ENCODE measurements around the gene HDDC3.
A peak's percentile ranks its signal among the peaks of the same experiment; 100 is the strongest.

HDDC3 gene

DNA sequence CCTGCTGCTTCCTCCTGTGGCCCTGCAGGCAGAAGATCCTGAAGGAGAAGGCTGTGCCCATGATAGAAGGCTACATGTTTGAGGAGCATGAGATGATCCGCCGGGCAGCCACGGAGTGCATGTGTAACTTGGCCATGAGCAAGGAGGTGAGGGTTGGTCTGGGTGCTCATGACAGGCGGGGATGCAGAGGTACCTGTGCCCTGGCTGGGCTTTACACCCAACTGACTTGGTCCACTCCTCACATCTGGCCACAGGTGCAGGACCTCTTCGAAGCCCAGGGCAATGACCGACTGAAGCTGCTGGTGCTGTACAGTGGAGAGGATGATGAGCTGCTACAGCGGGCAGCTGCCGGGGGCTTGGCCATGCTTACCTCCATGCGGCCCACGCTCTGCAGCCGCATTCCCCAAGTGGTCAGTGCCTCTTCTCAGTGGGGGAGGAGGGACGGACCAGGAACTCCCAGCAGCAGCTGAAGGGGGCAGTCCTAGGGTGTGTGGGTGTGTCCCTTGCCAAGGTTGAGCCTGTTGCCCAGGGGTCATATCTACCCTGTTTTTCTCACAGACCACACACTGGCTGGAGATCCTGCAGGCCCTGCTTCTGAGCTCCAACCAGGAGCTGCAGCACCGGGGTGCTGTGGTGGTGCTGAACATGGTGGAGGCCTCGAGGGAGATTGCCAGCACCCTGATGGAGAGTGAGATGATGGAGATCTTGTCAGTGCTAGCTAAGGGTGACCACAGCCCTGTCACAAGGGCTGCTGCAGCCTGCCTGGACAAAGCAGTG lies 20.7 kb upstream of the HDDC3 start:
- no peak for DNase-seq

DNA sequence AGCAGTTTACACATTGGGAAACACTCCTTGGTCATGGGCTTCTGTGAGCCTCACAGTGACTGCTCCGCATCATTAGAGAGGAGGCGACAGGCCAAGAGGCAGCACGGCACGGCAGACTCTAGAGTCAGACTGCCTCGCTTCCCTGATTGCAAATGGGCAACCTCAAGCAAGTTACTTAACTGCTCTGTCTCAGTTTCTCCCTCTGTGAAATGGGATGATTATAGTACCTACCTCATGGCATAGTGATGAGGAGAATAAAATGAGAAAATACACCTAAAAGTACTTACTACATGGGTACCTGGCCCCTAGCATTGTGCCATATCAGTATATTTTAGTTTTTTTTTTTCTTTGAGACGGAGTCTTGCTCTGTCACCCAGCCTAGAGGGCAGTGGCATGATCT lies 18.3 kb upstream of the HDDC3 start:
- DNase-seq, result no peak

DNA sequence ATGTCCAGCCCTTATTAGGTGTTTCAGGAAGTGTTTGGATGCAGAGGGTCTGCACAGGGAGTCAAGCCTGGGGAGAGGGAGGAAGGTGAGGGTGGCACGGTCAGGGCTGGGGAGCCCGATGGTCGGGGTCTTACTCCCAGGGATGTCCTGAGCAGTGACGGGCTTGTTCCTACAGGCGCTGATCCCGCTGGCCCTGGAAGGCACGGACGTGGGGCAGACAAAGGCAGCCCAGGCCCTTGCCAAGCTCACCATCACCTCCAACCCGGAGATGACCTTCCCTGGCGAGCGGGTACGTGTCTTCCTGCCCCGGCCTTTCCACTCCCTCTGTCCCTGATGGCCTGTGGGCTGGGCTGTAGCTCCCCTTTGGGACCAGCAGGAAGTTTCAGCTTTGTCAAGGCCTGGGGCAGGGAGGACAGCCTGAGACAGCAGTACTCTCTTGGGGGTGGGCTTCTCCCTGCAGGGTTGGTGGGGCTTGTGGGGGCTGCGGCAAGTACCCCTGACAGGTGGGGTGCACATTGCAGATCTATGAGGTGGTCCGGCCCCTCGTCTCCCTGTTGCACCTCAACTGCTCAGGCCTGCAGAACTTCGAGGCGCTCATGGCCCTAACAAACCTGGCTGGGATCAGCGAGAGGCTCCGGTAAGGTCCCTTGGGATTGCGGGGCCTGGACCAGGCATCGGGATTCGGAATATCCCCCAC lies 17.8 kb upstream of the HDDC3 start:
- no peak for DNase-seq

DNA sequence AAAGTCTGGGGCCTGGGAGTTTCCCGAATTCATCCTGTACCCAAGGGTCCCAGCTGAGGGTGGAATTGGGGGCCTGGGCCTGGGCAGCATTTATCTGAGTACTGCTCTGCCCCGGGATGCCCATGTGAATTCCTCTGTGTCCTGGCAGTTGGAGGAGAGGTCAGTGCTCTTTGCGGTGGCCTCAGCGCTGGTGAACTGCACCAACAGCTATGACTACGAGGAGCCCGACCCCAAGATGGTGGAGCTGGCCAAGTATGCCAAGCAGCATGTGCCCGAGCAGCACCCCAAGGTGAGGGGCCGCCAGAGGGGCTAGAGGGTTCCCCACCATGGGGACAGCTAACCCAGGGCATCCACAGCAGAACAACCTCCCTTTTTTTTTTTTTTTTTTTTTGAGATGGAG lies 16.2 kb upstream of the HDDC3 start:
- DNase-seq, result no peak

DNA sequence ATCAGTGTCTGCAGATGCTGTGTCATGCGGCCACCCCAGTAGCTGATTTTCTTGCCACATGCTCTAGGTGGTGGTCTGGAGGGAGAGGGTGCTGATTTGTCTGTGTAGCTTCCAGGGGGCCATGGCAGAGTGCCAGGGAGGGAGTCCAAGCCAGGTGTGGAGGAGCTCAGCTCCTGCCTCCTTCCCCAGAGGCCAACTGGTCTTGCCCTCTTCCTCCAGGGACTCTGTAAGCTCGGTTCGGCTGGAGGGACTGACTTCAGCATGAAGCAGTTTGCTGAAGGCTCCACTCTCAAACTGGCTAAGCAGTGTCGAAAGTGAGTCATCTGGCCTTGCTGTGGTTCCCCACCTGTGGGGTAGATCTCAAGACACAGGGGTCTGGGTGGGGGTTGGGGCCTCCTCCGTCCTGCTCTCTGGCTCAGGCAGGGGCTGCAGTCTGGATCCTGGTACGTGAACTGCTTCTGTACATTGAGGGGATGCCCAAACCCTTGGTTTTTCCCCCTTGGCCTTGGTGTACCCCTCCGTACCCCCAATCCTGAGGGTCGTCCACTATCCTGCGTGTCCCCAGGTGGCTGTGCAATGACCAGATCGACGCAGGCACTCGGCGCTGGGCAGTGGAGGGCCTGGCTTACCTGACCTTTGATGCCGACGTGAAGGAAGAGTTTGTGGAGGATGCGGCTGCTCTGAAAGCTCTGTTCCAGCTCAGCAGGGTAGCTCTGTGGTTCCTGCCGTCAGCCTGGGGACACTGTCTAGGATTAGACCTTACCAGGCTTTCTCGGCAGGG lies 15.4 kb upstream of the HDDC3 start:
- DNase-seq, result no peak

DNA sequence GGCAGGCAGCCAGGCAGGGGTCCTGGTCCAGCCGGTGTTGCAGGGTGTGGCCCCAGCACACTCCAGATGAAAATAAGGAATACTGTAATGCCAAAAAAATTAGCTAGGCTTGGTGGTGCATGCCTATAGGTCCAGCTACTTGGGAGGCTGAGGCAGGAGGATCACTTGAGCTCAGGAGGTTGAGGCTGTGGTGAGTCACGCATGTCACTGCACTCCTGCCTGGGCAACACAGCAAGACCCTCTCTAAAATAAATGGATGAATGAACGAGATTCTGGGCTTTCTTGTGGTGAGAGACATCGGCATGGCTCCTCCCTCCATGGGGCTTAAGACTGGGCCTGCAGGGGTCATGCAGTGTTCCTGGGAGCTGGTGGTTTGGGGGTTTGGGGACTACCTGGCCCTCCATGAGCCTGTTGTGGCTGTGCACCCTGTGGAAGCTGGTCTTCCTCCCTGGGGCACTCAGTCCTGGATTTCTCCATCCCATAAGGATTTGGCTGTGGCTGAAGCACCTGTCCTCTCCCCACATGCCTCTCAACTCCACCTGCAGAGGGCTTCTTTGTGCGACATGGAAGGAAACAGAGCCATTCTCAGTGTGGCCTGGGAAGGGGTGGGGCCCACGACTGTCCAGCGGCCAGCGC lies 14.7 kb upstream of the HDDC3 start:
- DNase-seq, result no peak

DNA sequence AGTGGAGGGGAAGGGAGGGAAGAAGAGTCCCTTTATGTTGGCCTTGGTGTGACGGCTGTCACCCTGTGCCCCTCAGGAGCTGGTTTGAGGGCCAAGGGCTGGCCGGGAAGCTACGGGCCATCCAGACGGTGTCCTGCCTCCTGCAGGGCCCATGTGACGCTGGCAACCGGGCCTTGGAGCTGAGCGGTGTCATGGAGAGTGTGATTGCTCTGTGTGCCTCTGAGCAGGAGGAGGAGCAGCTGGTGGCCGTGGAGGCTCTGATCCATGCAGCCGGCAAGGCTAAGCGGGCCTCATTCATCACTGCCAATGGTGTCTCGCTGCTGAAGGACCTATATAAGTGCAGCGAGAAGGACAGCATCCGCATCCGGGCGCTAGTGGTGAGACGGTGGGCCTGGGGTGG lies 14.2 kb upstream of the HDDC3 start:
- DNase-seq, result no peak

DNA sequence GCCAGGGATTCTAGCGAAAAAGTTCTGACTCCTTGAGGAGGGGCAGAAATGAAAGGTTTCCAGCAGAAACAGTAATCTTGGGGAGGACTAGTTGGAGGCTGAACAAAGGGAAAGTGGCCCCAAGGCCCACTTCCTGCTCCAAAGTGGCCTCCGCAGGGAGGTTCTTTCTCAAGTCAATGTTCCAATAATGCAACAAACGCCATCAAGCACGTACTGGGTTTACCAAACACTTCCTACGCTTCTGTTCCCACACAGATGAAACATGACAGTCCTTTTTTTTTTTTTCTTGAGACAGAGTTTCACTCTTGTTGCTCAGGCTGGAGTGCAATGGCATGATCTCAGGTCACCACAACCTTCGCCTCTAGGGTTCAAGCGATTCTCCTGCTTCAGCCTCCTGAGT lies 12.7 kb upstream of the HDDC3 start:
- no peak for DNase-seq

DNA sequence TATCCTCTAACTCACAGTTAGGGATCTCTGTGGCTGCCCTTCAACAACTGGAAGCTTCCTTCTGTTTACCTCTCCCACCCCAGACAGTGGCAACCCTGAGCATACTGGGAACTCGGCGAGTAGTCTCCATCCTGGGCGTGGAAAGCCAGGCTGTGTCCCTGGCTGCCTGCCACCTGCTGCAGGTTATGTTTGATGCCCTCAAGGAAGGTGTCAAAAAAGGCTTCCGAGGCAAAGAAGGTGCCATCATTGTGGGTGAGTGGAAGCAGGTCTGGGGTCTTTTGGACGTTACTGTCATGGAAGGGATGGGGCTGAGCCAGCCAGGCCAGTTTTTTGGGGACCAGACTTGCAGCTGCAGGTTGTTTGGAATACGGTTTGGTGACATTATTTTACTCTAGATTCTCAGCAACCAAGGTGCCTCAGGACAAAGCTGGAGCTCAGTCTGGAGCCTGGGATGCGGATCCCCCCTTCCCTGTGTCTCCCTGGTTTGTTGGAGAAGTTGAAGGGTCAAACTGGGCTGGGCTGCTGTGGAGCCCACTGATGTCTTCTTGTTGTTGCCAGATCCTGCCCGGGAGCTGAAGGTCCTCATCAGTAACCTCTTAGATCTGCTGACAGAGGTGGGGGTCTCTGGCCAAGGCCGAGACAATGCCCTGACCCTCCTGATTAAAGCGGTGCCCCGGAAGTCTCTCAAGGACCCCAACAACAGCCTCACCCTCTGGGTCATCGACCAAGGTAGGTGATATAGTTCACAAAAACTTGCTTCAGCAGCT lies 10.2 kb upstream of the HDDC3 start:
- DNase-seq, result no peak

DNA sequence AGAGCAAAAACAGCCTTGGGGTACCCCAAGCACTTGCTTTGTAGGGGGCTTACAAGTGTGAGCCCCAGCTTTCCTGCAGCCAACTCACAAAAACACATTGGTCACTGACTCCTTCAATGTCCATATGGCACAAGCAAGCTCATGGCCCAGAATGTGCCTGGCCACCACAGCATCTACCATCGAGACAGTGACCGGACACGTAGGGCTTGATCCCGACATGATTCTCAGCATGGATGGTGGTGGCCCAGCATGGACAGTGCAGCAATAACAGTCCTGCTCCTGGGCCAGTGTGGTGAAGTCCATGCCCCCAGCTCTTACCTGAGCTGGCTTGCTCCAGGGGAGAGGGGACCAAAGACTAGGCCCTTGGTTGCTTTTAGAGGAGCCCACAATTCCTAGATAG lies 8.7 kb upstream of the HDDC3 start:
- DNase-seq, result no peak

DNA sequence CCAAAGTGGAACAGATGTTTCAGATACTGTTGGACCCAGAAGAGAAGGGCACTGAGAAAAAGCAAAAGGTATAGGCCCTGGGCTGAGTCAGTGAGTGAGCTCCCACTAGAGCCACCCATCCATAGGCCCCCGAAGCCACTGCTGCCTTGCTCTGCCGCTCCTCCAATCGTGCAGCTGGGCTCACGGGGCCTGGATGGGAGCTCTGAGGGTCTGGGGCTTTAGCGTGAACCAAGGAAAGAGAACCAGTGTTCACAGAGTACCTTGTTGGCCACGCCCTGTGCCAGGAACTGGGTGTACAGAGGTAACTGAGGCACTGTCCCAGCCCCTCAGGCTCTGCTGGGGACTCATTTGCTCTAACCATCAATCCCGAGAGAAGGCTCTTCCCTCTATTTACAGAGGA lies 7.4 kb upstream of the HDDC3 start:
- DNase-seq, result no peak

DNA sequence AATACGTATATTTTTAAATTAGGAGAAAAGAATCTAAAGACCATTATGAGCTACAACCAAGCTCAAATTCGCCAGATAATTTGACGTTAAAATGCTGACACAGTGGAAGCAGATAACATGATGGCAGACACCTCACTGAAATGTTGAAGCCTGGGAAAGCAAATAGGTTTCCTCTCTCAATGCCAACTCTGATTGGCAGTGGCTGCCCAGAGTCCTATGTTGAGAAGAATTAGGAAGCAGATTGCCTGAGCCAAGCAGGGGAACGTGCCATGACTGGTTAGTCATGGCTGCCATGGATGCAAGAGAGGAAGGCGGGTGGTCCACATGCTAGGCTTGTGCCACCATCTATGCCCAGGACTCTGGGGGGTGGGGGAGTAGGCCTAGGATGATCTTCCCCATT lies 5.9 kb upstream of the HDDC3 start:
- DNase-seq, result no peak

DNA sequence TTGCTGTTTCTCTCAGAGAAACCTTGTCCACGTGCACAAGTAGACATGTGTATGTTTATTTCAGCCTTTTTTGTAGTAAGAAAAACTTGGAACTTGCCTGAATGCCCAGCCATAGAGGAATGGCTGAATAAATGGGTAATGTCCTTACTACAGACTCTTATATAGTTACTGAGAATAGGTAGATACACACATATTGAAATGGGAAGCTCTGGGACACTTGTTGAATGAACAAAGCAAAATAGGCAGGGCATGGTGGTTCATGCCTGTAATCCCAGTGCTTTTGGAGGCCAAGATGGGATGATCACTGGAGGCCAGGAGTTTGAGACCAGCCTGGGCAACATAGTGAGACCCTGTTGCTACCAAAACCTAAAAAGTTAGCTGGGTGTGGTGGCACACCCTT lies 4.5 kb upstream of the HDDC3 start:
- no peak for DNase-seq

DNA sequence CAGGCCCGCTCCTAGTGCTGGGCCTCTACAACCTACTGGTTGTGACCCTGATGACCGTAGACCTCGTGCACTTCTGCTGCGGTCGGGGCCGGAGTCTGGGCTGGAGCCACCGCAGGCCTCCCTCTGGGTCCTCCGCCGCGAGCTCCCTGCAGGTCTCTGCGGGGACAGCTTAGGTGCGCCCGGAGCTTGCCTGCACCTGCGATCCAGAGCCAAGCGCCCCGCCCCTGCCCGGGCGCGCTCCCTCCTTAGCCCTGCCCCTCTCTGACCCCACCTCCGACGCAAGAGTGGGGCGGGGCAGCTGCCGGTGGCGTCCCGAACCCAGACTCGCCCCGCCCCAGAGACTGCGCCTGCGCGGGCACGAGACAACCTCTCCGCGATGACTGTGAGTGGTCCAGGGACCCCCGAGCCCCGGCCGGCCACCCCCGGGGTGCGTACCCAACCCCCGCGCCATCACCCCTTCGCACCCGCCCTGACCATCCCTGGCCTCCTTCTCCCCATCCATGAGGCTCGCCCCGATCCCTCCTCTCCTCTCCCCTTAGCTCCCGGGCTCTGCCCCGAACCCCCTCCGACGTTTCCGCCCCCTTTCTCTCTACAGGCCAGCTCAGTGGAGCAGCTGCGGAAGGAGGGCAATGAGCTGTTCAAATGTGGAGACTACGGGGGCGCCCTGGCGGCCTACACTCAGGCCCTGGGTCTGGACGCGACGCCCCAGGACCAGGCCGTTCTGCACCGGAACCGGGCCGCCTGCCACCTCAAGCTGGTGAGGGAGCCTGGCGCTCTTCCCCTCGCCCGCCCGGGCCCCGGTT lies 2.8 kb upstream of the HDDC3 start, which contains the start of gene UNC45A:
UNC45A (plus strand) TSS at position 337 of the 803 bp plus-strand sequence; CDS start at position 377, 40 bp downstream.
- peak; percentile 96 for DNase-seq

DNA sequence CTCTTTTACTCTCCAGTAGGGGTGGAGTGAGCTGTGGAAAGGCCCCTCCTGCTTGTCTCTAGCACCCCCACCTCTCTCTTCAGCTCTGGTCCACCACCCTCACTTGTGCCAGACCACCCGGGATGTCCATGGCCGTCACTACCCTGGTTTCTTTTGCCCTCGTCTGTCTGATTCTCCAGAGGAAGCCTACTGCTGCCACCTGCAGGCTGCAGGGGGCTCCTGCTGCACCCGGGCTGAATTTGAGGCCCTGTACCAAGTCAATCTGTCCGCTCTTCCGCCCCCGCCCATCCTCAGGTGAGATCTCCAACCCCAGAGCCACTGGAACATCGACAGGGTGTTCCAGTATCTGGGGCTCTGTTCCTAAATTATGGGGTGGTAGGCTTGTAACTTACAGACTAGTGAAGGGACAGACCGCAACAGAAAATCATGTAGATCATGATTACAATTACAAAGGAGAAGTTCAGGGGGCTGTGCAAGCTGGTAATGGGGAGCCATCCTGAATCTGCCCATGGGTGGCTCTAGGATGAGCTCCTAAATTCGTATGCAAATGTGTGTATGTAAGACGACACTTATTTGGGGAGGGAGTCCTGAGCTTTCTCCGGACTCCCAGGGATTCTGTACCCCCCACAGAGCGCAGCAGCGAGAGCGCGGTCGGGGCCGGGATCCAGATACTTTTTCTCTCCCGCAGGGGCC lies 2.1 kb upstream of the HDDC3 start:
- peak; percentile 90 for DNase-seq

DNA sequence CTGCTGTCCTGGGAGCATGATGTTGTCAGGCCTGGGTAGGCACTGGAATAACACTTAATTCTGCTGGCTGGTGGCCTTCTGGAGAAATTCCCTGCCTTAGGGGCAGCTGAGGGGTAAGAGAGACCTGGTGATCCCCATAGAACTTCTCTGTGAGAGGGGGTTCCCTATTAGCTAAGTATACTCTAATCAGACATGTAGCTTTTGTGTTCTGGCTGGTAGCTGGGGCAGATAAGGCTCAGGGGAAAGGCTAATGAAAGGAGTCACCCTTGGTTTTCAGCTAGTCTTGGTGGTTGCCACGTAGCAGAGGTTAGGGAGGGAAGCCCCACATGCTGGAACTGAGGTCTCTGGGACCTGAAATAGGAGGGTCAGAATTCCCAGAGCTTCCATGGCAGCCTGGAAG lies 952 bp upstream of the HDDC3 start:
- DNase-seq, result no peak

DNA sequence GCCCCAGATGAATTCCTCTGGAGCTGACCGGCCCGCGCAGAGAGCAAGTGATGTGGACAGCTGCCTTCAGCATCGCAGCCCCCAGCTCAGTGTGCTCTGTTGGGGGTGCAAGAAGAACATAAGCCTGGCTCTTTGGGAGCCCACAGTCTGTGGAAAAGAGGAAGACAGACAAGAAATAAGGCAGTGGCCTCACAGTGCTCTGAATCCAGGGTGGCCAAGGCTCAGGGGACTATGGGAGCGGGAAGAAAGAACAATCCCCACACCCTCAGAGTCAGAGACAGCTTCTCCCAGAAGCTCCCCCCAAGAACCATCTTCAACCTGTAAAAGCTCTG lies 277 bp upstream of the HDDC3 start:
- no peak for DNase-seq

DNA sequence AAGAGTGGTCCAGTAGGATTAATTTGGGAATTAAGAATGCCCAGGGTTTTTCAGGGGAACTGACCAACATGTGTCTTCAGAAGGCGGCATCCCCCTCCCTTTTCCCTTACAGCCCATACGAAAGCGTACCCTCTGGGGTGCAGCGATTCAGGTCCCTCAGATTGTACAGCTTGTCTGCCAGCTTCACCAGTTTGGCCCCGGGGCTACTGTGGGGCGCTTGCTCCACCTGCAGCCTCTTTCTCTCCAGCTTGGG lies 848 bp downstream of the HDDC3 start:
- no peak for DNase-seq

DNA sequence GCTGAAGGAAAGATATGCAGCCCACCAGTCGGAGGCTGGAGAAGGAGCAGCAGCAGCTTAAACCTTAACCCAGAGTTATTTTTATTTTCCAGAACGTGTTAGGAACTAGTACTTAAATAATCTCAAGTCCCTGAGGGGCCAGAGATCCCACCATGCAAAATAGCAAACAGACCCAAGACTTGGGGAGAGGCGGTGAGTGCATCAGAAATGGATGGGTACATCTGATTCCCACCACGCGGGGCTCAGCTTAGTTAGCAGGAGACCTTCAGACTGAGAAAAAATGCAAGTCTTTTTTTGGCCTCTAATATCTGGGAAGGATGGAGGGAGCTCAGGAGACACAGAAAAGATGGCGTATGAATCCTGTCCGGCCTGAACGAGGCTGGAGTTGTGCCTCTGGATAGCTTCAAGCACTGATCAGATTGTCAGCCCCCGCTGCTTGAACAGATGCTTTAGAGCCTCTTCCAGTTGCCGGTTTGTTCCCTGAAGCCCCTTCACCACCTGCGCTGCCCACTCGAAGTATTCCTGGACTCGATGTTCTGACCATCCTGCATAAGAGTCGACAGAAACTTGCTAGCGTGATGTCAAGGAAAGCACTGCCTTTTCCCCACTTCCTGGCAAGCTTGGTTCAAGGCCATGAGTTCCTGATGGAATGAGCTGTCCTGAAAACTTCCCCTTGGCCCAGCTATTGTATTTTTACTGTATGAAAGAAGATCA lies 1.3 kb downstream of the HDDC3 start:
- no peak for DNase-seq

DNA sequence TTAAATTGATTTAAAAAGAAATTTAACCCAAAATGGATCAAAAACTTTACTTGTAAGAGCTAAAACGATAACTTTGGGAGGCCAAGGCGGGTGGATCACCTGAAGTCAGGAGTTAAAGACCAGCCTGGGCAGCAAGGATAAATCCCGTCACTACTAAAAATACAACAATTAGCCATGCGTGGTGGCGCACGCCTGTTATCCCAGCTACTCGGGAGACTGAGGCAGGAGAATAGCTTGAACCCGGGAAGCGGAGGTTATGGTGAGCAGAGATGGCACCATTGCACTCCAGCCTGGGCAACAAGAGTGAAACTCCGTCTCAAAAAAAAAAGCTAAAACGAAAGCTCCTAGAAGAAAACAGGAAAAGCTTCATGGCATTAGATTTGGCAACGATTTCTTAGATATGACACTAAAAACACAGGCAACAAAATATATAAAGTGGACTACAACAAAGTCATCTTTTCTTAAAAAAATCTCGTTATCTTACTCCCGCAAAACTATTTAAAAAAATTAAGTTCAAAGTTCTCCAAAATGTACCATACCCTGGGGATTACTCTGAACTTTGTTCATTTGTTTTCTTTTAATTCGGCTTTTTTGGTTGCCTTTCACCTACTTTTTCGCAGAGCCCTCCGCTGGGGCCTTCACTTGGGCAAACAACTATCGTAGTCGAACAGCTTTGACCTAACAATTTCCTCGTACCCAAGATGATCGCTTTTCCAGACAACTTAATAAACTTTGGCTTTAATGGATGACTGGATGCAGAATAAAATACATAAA lies 2.9 kb downstream of the HDDC3 start:
- DNase-seq, result no peak
